ENCODE data around the gene EMP2.

Gene EMP2

DNA sequence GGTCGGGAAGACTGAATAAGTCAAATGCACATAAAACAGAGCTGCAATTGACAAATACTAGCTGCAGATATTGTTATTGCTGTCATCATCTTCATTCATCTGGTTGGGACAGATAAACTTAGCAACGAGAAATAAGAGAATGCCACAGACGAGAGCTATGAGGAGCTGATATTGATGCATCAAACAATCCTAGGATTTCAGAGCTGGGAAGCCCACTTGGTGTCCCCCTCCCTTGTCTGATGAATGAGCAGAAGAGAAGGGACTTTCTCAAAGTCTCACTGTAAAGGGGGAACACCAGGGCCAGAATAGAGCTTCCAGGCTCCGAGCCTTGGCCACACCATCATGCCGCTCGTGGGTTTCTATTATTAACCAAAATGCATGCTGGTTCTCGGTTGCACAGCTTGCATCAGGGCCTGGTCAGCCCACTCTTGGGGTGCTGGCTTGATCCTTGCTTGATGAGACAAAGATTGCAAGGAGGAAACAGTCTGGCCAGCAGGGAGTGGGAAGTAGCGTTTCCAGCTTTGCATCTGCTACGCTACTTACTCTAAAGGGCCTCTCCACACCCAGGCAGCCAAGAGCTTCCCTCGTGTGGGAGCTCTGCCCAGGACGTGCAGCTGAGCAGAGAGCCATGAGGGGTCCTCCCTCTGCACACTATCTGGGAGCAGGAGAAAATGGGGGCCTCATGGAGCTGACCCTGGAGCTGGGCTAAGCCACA, 28.4 kb upstream of the EMP2 start:
- no peak overlapping the region for H3K27ac ChIP-seq (ENCODE audit: low read length)
- no peak overlapping the region for H3K9ac ChIP-seq (ENCODE audit: low read length)
- H3K4me3 ChIP-seq (ENCODE audit: low read length): no peak overlapping the region
- H3K27me3 ChIP-seq (ENCODE audit: low read depth, low read length): 0 out of 2 replicates have a peak, but pooled peaks cover 5% of the 10 kb centered on the region
- no peak for TF ChIP-seq EZH2phosphoT487 (IDR thresholded peaks at IDR 0.05; ENCODE audit: low read depth)
- TF ChIP-seq, protein P1, sequence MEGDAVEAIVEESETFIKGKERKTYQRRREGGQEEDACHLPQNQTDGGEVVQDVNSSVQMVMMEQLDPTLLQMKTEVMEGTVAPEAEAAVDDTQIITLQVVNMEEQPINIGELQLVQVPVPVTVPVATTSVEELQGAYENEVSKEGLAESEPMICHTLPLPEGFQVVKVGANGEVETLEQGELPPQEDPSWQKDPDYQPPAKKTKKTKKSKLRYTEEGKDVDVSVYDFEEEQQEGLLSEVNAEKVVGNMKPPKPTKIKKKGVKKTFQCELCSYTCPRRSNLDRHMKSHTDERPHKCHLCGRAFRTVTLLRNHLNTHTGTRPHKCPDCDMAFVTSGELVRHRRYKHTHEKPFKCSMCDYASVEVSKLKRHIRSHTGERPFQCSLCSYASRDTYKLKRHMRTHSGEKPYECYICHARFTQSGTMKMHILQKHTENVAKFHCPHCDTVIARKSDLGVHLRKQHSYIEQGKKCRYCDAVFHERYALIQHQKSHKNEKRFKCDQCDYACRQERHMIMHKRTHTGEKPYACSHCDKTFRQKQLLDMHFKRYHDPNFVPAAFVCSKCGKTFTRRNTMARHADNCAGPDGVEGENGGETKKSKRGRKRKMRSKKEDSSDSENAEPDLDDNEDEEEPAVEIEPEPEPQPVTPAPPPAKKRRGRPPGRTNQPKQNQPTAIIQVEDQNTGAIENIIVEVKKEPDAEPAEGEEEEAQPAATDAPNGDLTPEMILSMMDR (IDR thresholded peaks at IDR 0.05; ENCODE audit: low read depth, low read length): no peak
- no peak overlapping the region for H2AFZ ChIP-seq (ENCODE audit: low read depth, low read length)
- no peak overlapping the region for H3K4me2 ChIP-seq (ENCODE audit: low read length)
- H4K20me1 ChIP-seq (ENCODE audit: insufficient read depth, low read length): no peaks in the 10 kb centered on the region
- peaks cover 18% of the 10 kb centered on the region for H3K4me1 ChIP-seq (ENCODE audit: low read length)
- no peaks in the 10 kb centered on the region for H3K79me2 ChIP-seq (ENCODE audit: low read length)
- H3K36me3 ChIP-seq (replicated peaks; ENCODE audit: low read depth, low read length): no peaks in the 10 kb centered on the region
- H3K9me3 ChIP-seq (ENCODE audit: insufficient read depth, low read length): no peaks in the 10 kb centered on the region

DNA sequence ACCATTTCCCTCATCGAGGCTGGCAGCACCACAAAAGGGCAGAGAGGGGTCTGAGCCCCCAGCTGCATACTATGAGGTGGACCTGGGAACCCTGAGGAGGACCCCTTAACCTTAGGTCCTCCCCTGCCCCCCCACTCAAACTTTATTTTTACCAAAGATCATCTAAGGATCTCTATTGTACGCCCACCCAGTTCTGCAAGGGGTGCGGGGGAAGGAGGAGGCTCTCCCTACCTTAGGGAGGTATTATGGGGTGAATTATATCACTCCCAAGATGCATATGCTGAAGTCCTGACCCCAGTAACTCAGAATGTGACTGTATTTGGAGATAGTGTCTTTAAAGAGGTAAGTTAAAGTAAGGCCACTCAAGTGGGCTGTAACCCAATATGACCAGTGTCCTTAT, 26.8 kb upstream of the EMP2 start:
- H3K27me3 ChIP-seq (ENCODE audit: low read depth, low read length): 0 out of 2 replicates have a peak, but pooled peaks cover 5% of the 10 kb centered on the region
- H3K4me3 ChIP-seq (ENCODE audit: low read length): no peak overlapping the region
- no peak overlapping the region for H3K27ac ChIP-seq (ENCODE audit: low read length)
- H3K79me2 ChIP-seq (ENCODE audit: low read length): no peaks in the 10 kb centered on the region
- TF ChIP-seq, protein P1 (IDR thresholded peaks at IDR 0.05; ENCODE audit: low read depth, low read length): no peak
- no peak for TF ChIP-seq EZH2phosphoT487 (IDR thresholded peaks at IDR 0.05; ENCODE audit: low read depth)
- H3K36me3 ChIP-seq (replicated peaks; ENCODE audit: low read depth, low read length): no peaks in the 10 kb centered on the region
- peaks cover 5% of the 10 kb centered on the region for H3K4me1 ChIP-seq (ENCODE audit: low read length)
- H3K9ac ChIP-seq (ENCODE audit: low read length): no peak overlapping the region
- H2AFZ ChIP-seq (ENCODE audit: low read depth, low read length): no peak overlapping the region
- H3K9me3 ChIP-seq (ENCODE audit: insufficient read depth, low read length): no peaks in the 10 kb centered on the region
- no peaks in the 10 kb centered on the region for H4K20me1 ChIP-seq (ENCODE audit: insufficient read depth, low read length)
- H3K4me2 ChIP-seq (ENCODE audit: low read length): no peak overlapping the region

DNA sequence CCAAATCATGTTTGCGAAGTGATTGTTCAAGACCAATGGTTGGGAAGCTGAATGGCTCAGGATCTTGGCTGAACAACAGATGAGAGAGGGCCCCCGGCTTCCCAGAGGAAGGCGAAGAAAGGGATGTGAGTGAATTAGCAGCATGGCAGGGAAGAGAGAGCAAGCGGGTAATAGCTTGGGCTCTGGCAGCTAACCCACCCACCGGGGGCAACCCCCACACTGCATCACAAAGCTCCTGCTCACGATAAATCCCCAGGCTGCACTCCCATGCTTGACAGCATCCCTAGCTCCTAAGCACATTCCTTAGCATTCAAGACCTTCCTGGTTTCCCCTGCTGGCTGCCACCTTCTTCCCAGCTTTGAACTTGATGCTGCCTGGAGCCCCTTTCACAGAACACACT, 26.2 kb upstream of the EMP2 start:
- H3K4me1 ChIP-seq (ENCODE audit: low read length): peaks cover 3% of the 10 kb centered on the region
- H3K9me3 ChIP-seq (ENCODE audit: insufficient read depth, low read length): no peaks in the 10 kb centered on the region
- no peak overlapping the region for H2AFZ ChIP-seq (ENCODE audit: low read depth, low read length)
- H3K4me3 ChIP-seq (ENCODE audit: low read length): no peak overlapping the region
- no peaks in the 10 kb centered on the region for H3K36me3 ChIP-seq (replicated peaks; ENCODE audit: low read depth, low read length)
- no peak overlapping the region for H3K4me2 ChIP-seq (ENCODE audit: low read length)
- H3K79me2 ChIP-seq (ENCODE audit: low read length): no peaks in the 10 kb centered on the region
- TF ChIP-seq EZH2phosphoT487 (IDR thresholded peaks at IDR 0.05; ENCODE audit: low read depth): no peak
- TF ChIP-seq, protein P1 (IDR thresholded peaks at IDR 0.05; ENCODE audit: low read depth, low read length): no peak
- no peak overlapping the region for H3K27ac ChIP-seq (ENCODE audit: low read length)
- no peak overlapping the region for H3K9ac ChIP-seq (ENCODE audit: low read length)
- no peaks in the 10 kb centered on the region for H4K20me1 ChIP-seq (ENCODE audit: insufficient read depth, low read length)
- 0 out of 2 replicates have a peak, but pooled peaks cover 5% of the 10 kb centered on the region for H3K27me3 ChIP-seq (ENCODE audit: low read depth, low read length)

DNA sequence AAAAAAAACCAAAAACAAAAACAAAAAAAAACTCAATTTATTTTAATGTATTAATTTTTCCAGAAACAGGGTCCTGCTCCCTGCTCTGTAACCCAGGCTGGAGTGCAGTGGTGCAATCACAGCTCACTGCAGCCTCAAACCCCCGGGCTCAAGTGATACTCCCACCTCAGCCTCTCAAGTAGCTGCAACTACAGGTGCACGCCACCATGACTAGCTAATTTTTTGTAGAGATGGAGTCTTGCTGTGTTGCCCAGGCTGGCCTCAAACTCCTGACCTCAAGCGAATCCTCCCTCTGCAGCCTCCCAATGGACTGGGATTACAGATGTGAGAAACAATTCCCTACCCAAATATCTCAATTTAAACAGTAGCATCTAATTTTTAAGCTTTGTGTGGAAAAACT, 25.2 kb upstream of the EMP2 start:
- TF ChIP-seq, protein P1 (IDR thresholded peaks at IDR 0.05; ENCODE audit: low read depth, low read length): no peak
- TF ChIP-seq EZH2phosphoT487 (IDR thresholded peaks at IDR 0.05; ENCODE audit: low read depth): no peak

More for the DNA sequence above, 25.2 kb upstream of the EMP2 start:
- H3K27ac ChIP-seq (ENCODE audit: low read length): no peak overlapping the region
- H3K27me3 ChIP-seq (ENCODE audit: low read depth, low read length): 0 out of 2 replicates have a peak, but pooled peaks cover 5% of the 10 kb centered on the region
- no peak overlapping the region for H2AFZ ChIP-seq (ENCODE audit: low read depth, low read length)
- H4K20me1 ChIP-seq (ENCODE audit: insufficient read depth, low read length): no peaks in the 10 kb centered on the region
- H3K36me3 ChIP-seq (replicated peaks; ENCODE audit: low read depth, low read length): no peaks in the 10 kb centered on the region
- H3K79me2 ChIP-seq (ENCODE audit: low read length): no peaks in the 10 kb centered on the region
- H3K9me3 ChIP-seq (ENCODE audit: insufficient read depth, low read length): no peaks in the 10 kb centered on the region
- H3K4me1 ChIP-seq (ENCODE audit: low read length): peaks cover 13% of the 10 kb centered on the region
- no peak overlapping the region for H3K4me3 ChIP-seq (ENCODE audit: low read length)
- no peak overlapping the region for H3K4me2 ChIP-seq (ENCODE audit: low read length)
- H3K9ac ChIP-seq (ENCODE audit: low read length): no peak overlapping the region

Data from OCI-LY3 (cell line).